RWPE2 (cell line): ENCODE measurements around the gene PARVA.

ENCODE experiments used
- ATAC-seq: fragments of 200-7000 bp; cut with Tn5 transposase; 3 replicates; pipeline ENCODE4 v1.9.1; 2021; ENCODE audit warnings: low read depth
- DNase-seq: peaks from one replicate; pipeline ENCODE4 v3.0.0-alpha.2; 2020; ENCODE audit warnings: low spot score
- H3K27ac ChIP-seq: fragments of 450-650 bp; 2 replicates; pipeline ENCODE4 v1.5.1; 2017; ENCODE audit warnings: mild to moderate bottlenecking; ENCODE audit not compliant: poor library complexity, severe bottlenecking
- H3K27me3 ChIP-seq: fragments of 250-450 bp; sonication (Bioruptor Pico); 2 replicates; pipeline ENCODE4 v1.5.1; 2021; ENCODE audit warnings: mild to moderate bottlenecking, moderate library complexity; ENCODE audit not compliant: insufficient read depth, poor library complexity, severe bottlenecking
- H3K36me3 ChIP-seq: fragments of 250-450 bp; sonication (Bioruptor Pico); 2 replicates; pipeline ENCODE4 v1.5.1; 2020; ENCODE audit warnings: low read depth, mild to moderate bottlenecking, moderate library complexity
- H3K4me1 ChIP-seq: fragments of 250-450 bp; sonication (Bioruptor Pico); 2 replicates; pipeline ENCODE4 v1.5.1; 2021; ENCODE audit warnings: mild to moderate bottlenecking, moderate library complexity; ENCODE audit not compliant: insufficient read depth, poor library complexity, severe bottlenecking
- H3K4me3 ChIP-seq: fragments of 250-450 bp; sonication (Bioruptor Pico); 2 replicates; pipeline ENCODE4 v1.5.1; 2021; ENCODE audit warnings: mild to moderate bottlenecking, moderate library complexity; ENCODE audit not compliant: severe bottlenecking
- H3K9me3 ChIP-seq: fragments of 250-450 bp; sonication (Bioruptor Pico); 2 replicates; pipeline ENCODE4 v1.5.1; 2021; ENCODE audit warnings: mild to moderate bottlenecking, moderate library complexity; ENCODE audit not compliant: severe bottlenecking
- CTCF ChIP-seq: fragments of 450-650 bp; IDR thresholded peaks from one replicate; pipeline ENCODE4 v1.5.1; 2017; ENCODE audit warnings: mild to moderate bottlenecking, moderate library complexity; ENCODE audit not compliant: poor library complexity, severe bottlenecking

The PARVA gene

GRCh38 chr11:12376259-12377081, 901 bp upstream of the PARVA start:
- DNase-seq (no peak), ATAC-seq (no peak)
- no peak for TF ChIP-seq CTCF
- Histone ChIP-seq H3K27ac (no peak overlapping the region), H3K4me3 (no peak overlapping the region), H3K27me3 (no peaks in the 10 kb centered on the region), H3K36me3 (0 out of 2 replicates have a peak, but pooled peaks cover 4% of the 10 kb centered on the region), H3K4me1 (peaks cover 3% of the 10 kb centered on the region), H3K9me3 (no peaks in the 10 kb centered on the region)

- peaks cover 3% of the 10 kb centered on the region for H3K4me1 ChIP-seq
- peak; percentile 83 for ATAC-seq
- H3K27me3 ChIP-seq = no peaks in the 10 kb centered on the region
- H3K36me3 ChIP-seq = 0 out of 2 replicates have a peak, but pooled peaks cover 7% of the 10 kb centered on the region
- DNase-seq = no peak
- H3K27ac ChIP-seq = peak overlapping the region; percentile 66
- TF ChIP-seq CTCF = peak; percentile 45
- no peaks in the 10 kb centered on the region for H3K9me3 ChIP-seq
- H3K4me3 ChIP-seq = peak overlapping the region; percentile 89
These were observed 638 bp downstream of the PARVA start for GRCh38 chr11:12377824-12378593.

GRCh38 chr11:12380565-12381325, 3.4 kb downstream of the PARVA start:
- ATAC-seq (no peak), DNase-seq (no peak)
- TF ChIP-seq CTCF = no peak
- H3K4me3 ChIP-seq = no peak overlapping the region
- 0 out of 2 replicates have a peak, but pooled peaks cover 7% of the 10 kb centered on the region for H3K36me3 ChIP-seq
- peaks cover 3% of the 10 kb centered on the region for H3K4me1 ChIP-seq
- H3K9me3 ChIP-seq = no peaks in the 10 kb centered on the region
- no peaks in the 10 kb centered on the region for H3K27me3 ChIP-seq
- no peak overlapping the region for H3K27ac ChIP-seq

- H3K27me3 ChIP-seq = no peaks in the 10 kb centered on the region
- H3K36me3 ChIP-seq = 0 out of 2 replicates have a peak, but pooled peaks cover 7% of the 10 kb centered on the region
- no peak for TF ChIP-seq CTCF
- DNase-seq = no peak
- no peak for ATAC-seq
- H3K4me1 ChIP-seq = peaks cover 3% of the 10 kb centered on the region
- no peaks in the 10 kb centered on the region for H3K9me3 ChIP-seq
- H3K4me3 ChIP-seq = no peak overlapping the region
- no peak overlapping the region for H3K27ac ChIP-seq
These were observed 4.5 kb downstream of the PARVA start for GRCh38 chr11:12381875-12382274.
